SK-N-SH treated with all-trans-retinoic acid at 6 μM for 48 hours (cell line): Measurements from ENCODE around the gene SRD5A3.
"Not testable (repeated sequence)": the region's sequence is repeated elsewhere in the genome, so short reads cannot be mapped to it uniquely, and the experiment has no call there.

Experiments
- ATAC-seq: fragments of 200-7000 bp; cut with Tn5 transposase; 3 replicates; pipeline ENCODE4 v1.9.1; 2020; ENCODE audit warnings: mild to moderate bottlenecking, moderate library complexity
- CREB5 ChIP-seq: fragments of 250-450 bp; sonication (Bioruptor Pico); IDR thresholded peaks from 2 replicates; pipeline ENCODE4 v1.5.1; 2020; ENCODE audit warnings: low read depth, mild to moderate bottlenecking, moderate library complexity
- CSDC2 ChIP-seq: fragments of 250-450 bp; sonication (Bioruptor Pico); IDR thresholded peaks from 2 replicates; pipeline ENCODE4 v1.5.0; 2020; ENCODE audit warnings: mild to moderate bottlenecking, moderate library complexity
- CSRNP3 ChIP-seq: fragments of 250-450 bp; sonication (Bioruptor Pico); IDR thresholded peaks from 2 replicates; pipeline ENCODE4 v1.5.1; 2021; ENCODE audit warnings: mild to moderate bottlenecking, moderate library complexity
- ESRRG ChIP-seq: fragments of 250-450 bp; sonication (Bioruptor Pico); IDR thresholded peaks from 2 replicates; pipeline ENCODE4 v1.6.1; 2021; ENCODE audit warnings: mild to moderate bottlenecking
- GLIS3 ChIP-seq: fragments of 250-450 bp; sonication (Bioruptor Pico); IDR thresholded peaks from 2 replicates; pipeline ENCODE4 v1.5.0; 2020; ENCODE audit warnings: mild to moderate bottlenecking, moderate library complexity
- OSR1 ChIP-seq: fragments of 250-450 bp; sonication (Bioruptor Pico); IDR thresholded peaks from 2 replicates; pipeline ENCODE4 v1.8.0; 2022; ENCODE audit warnings: moderate library complexity, mild to moderate bottlenecking, inconsistent platforms
- PATZ1 ChIP-seq: fragments of 250-450 bp; sonication (Bioruptor Pico); IDR thresholded peaks from 2 replicates; pipeline ENCODE4 v1.8.0; 2020; ENCODE audit warnings: mild to moderate bottlenecking, moderate library complexity, borderline replicate concordance
- POU6F1 ChIP-seq: fragments of 250-450 bp; sonication (Bioruptor Pico); IDR thresholded peaks from 2 replicates; pipeline ENCODE4 v1.8.0; 2021; ENCODE audit warnings: low read depth, mild to moderate bottlenecking, moderate library complexity, borderline replicate concordance
- PPARA ChIP-seq: fragments of 250-450 bp; sonication (Bioruptor Pico); IDR thresholded peaks from 2 replicates; pipeline ENCODE4 v1.5.0; 2020; ENCODE audit warnings: mild to moderate bottlenecking, borderline replicate concordance
- RARB ChIP-seq: fragments of 250-450 bp; sonication (Bioruptor Pico); IDR thresholded peaks from 2 replicates; pipeline ENCODE4 v1.8.0; 2021; ENCODE audit warnings: mild to moderate bottlenecking, moderate library complexity
- TCF4 ChIP-seq: fragments of 250-450 bp; sonication (Bioruptor Pico); IDR thresholded peaks from 2 replicates; pipeline ENCODE4 v1.8.0; 2021; ENCODE audit warnings: mild to moderate bottlenecking, moderate library complexity, borderline replicate concordance
- TOX ChIP-seq: fragments of 250-450 bp; sonication (Bioruptor Pico); IDR thresholded peaks from 2 replicates; pipeline ENCODE4 v1.8.0; 2021; ENCODE audit warnings: mild to moderate bottlenecking, moderate library complexity, borderline replicate concordance
- TSHZ2 ChIP-seq: fragments of 250-450 bp; sonication (Bioruptor Pico); IDR thresholded peaks from 2 replicates; pipeline ENCODE4 v1.5.0; 2020; ENCODE audit warnings: mild to moderate bottlenecking, moderate library complexity
- ZC3H10 ChIP-seq: fragments of 250-450 bp; sonication (Bioruptor Pico); IDR thresholded peaks from 2 replicates; pipeline ENCODE4 v1.5.1; 2021; ENCODE audit warnings: mild to moderate bottlenecking, moderate library complexity
- ZFP3 ChIP-seq: fragments of 250-450 bp; sonication (Bioruptor Pico); IDR thresholded peaks from 2 replicates; pipeline ENCODE4 v1.5.0; 2020; ENCODE audit warnings: mild to moderate bottlenecking, moderate library complexity
- ZFP30 ChIP-seq: fragments of 450-650 bp; formaldehyde crosslinking; IDR thresholded peaks from 2 replicates; pipeline ENCODE4 v1.5.0; 2022; ENCODE audit warnings: mild to moderate bottlenecking, moderate library complexity
- ZNF70 ChIP-seq: fragments of 450-650 bp; formaldehyde crosslinking; IDR thresholded peaks from 2 replicates; pipeline ENCODE4 v1.5.0; 2020; ENCODE audit warnings: mild to moderate bottlenecking, moderate library complexity
- ZNF8 ChIP-seq: fragments of 450-650 bp; formaldehyde crosslinking; IDR thresholded peaks from 2 replicates; pipeline ENCODE4 v1.5.0; 2020; ENCODE audit warnings: mild to moderate bottlenecking, moderate library complexity

Gene SRD5A3

GRCh38 chr4:55351824-55352223, 5.8 kb downstream of the SRD5A3 start:
- TF ChIP-seq CREB5 (CRISPR knock-in tag), result no peak
- TF ChIP-seq GLIS3 (CRISPR knock-in tag), result no peak
- TF ChIP-seq ESRRG (CRISPR knock-in tag), result no peak
- no peak for TF ChIP-seq TOX (CRISPR knock-in tag)
- TF ChIP-seq PPARA (CRISPR knock-in tag), result no peak
- TF ChIP-seq ZFP3 (CRISPR knock-in tag), result no peak
- no peak for TF ChIP-seq CSDC2 (CRISPR knock-in tag)
- no peak for TF ChIP-seq ZNF8
- no peak for TF ChIP-seq TSHZ2 (CRISPR knock-in tag)
- TF ChIP-seq ZFP30, result no peak
- no peak for TF ChIP-seq OSR1
- no peak for TF ChIP-seq PATZ1
- no peak for TF ChIP-seq ZC3H10 (CRISPR knock-in tag)
- no peak for ATAC-seq

GRCh38 chr4:55352726-55353125, 6.7 kb downstream of the SRD5A3 start:
- no peak for ATAC-seq
- no peak for TF ChIP-seq RARB
- TF ChIP-seq PPARA (CRISPR knock-in tag), result no peak
- no peak for TF ChIP-seq TOX (CRISPR knock-in tag)
- TF ChIP-seq OSR1, result no peak
- TF ChIP-seq POU6F1, result no peak
- no peak for TF ChIP-seq CSDC2 (CRISPR knock-in tag)
- TF ChIP-seq CSRNP3, result no peak
- TF ChIP-seq, all 23 proteins: peak for 0

- not testable (repeated sequence) for ATAC-seq
Measured at GRCh38 chr4:55353228-55353747, 7.2 kb downstream of the SRD5A3 start.

- TF ChIP-seq CREB5 (CRISPR knock-in tag) (no peak), TCF4 (no peak), ZNF70 (CRISPR knock-in tag) (no peak), ZFP3 (CRISPR knock-in tag) (no peak), CSRNP3 (no peak), POU6F1 (no peak), ZFP30 (no peak), TOX (CRISPR knock-in tag) (no peak)
- no peak for ATAC-seq
Measured at GRCh38 chr4:55354648-55355047, 8.6 kb downstream of the SRD5A3 start.
